HG03432 (cell line): ENCODE measurements around the gene KCTD16.

Experiments
- ATAC-seq: cut with Tn5 transposase; IDR thresholded peaks from one replicate; pipeline ENCODE4 v1.9.1; 2021; ENCODE audit warnings: mild to moderate bottlenecking, moderate library complexity; ENCODE audit not compliant: unreplicated experiment

The KCTD16 gene

DNA sequence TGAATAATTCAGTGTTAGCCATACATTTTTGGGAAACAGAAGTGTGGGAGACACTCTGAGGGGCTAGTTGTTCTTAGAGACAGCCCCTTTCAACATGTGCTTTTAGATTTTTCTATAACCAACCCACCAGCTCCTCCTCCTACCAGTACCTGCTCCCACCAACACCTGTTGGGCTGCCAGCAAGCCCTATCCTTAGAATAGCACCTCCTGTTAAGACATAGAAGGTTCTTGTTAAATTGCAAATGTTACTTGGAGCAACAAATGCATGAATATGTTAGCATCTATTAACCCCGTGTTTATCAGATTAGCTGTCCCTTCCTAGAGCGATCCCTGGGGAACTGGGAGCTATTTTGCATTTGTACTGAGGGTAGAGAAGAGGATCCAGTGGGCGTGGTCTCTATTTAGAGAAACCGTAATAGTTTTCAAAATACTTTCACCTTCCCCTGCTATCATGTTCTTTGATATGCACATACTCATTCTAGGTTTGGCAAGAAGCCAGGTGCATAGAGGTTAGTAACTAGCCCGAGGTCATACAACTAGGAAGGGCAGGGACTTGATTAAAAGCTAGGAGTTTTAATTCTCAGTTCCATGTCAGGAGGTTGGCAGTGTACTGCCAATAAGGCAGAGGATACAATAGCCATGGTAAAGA is 334.4 kb downstream of the KCTD16 start:
- no peak for ATAC-seq

DNA sequence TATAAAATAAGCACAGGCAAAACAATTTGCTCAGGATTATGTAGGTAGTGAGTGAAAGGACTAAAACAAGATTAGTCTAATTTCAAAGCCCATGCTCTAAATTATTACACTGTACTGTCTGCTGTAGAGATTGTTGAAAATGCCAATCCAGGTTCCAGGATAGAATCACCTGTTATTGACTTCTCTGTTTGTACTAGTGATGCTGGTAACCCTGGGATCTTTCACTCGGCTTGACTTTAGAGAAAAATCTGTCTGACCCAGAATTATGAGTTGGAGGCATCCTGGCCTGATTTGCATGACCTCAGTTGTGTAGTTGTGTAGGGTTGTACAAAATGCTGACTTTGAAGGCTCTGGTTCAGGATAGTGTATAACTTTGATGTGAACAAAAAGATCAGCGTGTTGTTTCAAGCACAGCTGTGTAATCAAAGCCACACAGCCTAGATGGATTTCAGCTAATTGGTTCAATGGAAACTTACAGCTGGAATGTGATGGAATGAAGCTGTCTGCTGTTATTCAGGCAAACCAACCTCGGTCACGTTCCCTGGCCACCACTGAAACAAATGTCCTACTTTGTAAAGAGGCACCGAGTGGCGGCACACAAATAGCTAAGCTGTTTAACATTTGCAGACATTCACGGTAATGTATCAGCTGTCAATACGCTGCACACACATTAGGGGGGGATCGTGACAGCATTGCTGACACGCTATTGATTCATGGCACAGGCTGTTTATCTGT is 340.3 kb downstream of the KCTD16 start:
- ATAC-seq, result no peak

DNA sequence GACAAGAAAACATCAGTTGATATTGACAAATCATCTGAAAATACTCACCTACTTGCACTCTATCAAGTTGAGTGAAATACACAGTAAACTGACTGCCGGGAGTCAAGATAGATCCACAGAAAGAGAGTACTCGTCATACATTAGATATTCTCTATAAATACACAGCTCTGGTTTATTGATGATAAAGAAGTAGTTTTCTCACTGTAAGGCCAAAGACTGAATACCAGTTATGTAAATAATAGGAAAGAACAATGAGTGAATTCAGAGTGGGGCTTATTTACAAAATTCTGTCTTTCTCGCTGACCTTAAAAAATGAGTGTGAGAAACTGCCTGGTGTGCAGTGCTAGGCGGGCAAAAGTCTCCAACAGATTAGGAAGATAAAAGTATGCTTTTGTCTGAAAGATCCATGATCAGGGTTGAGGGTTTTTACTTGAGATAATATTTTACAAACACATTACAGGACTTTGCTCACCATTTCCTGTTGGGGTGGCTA is 341.0 kb downstream of the KCTD16 start:
- no peak for ATAC-seq

DNA sequence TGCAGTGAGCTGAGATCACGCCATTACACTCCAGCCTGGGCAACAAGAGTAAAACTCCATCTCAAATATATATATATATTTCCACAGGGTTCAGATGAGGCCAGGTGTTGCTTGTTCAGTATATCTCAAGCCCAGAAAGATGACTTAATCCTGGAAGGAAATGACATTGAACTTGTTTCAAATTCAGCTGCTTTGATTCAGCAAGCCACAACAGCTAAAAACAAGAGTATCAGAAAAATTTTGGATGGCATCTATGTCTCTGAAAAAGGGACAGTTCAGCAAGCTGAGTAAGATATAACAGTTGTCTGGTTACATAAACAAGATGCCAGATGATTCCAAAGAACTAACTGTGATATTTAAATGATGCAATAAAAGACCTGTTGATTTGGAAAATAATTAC is 352.0 kb downstream of the KCTD16 start:
- no peak for ATAC-seq

DNA sequence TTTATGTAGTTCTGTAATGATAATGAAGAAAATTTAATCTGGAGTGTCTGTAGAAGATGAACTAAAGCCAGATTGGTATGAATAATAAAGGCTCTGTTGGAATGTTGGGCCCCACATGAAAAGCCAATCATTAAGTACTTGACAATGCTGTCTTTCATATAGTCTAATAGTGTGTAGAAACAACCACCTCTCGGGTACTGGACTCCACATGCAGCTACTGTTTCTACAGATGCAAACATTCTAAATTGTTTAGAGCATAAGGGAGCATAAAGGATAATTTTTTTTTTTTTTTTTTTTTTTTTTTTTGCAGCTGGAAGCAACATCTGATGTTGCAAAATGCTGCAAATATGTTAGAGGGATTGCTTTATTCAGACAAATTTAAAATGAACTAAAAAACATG is 354.3 kb downstream of the KCTD16 start:
- no peak for ATAC-seq

DNA sequence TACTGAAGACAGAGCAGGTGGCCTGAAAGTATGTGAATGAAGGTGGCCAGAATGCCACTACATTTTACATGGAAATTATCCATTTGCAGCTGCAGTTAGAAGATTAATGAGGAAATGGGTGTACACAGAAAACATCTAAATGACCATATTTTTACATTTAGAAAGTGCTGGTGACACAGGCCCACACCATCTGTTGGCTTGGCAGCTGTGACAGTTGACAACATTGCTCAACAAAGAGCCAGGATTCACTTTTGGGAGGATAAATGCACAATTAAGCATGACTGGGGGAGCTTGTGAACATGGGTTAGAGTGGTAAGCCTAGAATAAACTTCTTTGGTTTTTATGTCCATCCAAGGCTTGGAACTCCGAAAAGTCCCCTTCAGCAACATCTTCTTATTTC is 360.5 kb downstream of the KCTD16 start:
- ATAC-seq, result no peak
